GM19397 (cell line): ENCODE results near the gene RTP2.
A peak's percentile ranks its signal among the peaks of the same experiment; 100 is the strongest.

Experiments
- ATAC-seq: cut with Tn5 transposase; IDR thresholded peaks from one replicate; pipeline ENCODE4 v1.9.1; 2021; ENCODE audit warnings: mild to moderate bottlenecking, moderate library complexity; ENCODE audit not compliant: unreplicated experiment

The RTP2 gene

GRCh38 chr3:187702507-187703033 lies at the start of gene RTP2:
Gene RTP2 (minus strand): TSS chr3:187702557. CDS start chr3:187702128, 429 bp downstream.
- ATAC-seq = no peak

GRCh38 chr3:187750513-187751123 lies 48.3 kb upstream of the RTP2 start:
- no peak for ATAC-seq

- no peak for ATAC-seq
These were observed 47.7 kb upstream of the RTP2 start for GRCh38 chr3:187750006-187750512.

GRCh38 chr3:187748050-187748481 lies 45.7 kb upstream of the RTP2 start:
- no peak for ATAC-seq

- ATAC-seq = no peak
These were observed 45.1 kb upstream of the RTP2 start for GRCh38 chr3:187747506-187747905.

GRCh38 chr3:187746442-187747281 lies 44.3 kb upstream of the RTP2 start:
- ATAC-seq = no peak

- ATAC-seq = no peak
These were observed 43.7 kb upstream of the RTP2 start for GRCh38 chr3:187746059-187746441.

GRCh38 chr3:187745201-187746058 lies 43.1 kb upstream of the RTP2 start, which contains the start of gene BCL6:
Gene BCL6 (minus strand): TSS chr3:187745468. CDS start chr3:187733693, 11,775 bp downstream.
- ATAC-seq = peak; percentile 80

GRCh38 chr3:187744169-187745151 lies 42.1 kb upstream of the RTP2 start:
- ATAC-seq = no peak

- no peak for ATAC-seq
These were observed 41.1 kb upstream of the RTP2 start for GRCh38 chr3:187743195-187744141.

GRCh38 chr3:187742351-187743171 lies 40.2 kb upstream of the RTP2 start:
- ATAC-seq = no peak

- no peak for ATAC-seq
These were observed 39.3 kb upstream of the RTP2 start for GRCh38 chr3:187741403-187742350.

GRCh38 chr3:187740421-187741399 lies 38.4 kb upstream of the RTP2 start:
- ATAC-seq = no peak

- ATAC-seq = peak; percentile 40
These were observed 37.4 kb upstream of the RTP2 start for GRCh38 chr3:187739561-187740332.
